SK-MEL-5 (cell line): Measurements from ENCODE around the gene SLC30A2. TPM values are rescaled to one million over a fixed set of nuclear protein-coding genes. Genes with fewer than 3 reads are reported as not detected.
A peak's percentile ranks its signal among the peaks of the same experiment; 100 is the strongest.

Experiments
- DNase-seq: peaks from one replicate; pipeline ENCODE4 v3.0.0-alpha.2; 2016; ENCODE audit warnings: low read depth, low spot score
- in situ Hi-C: cut with HindIII; loops from 2 replicates; pipeline ENCODE4 v1.10.0; 2016; ENCODE audit warnings: low sequenced_read_pairs, high pct_unique_total_duplicates, low pct_unique_long_range_greater_than_20kb
- total RNA-seq: library from RNA; depleted of rRNA; stranded (reverse); fragments of >200 nt; shearing (Covaris generic); gene quantifications from 2 replicates; pipeline ENCODE4 v1.2.3, GENCODE V29; 2014

The SLC30A2 gene
- total RNA-seq, 1 experiment from 2014 or later = not detected

GRCh38 chr1:26031611-26032220, 14.2 kb downstream of the SLC30A2 start:
- no peak for DNase-seq
- in situ Hi-C loops = no loop called here

DNA sequence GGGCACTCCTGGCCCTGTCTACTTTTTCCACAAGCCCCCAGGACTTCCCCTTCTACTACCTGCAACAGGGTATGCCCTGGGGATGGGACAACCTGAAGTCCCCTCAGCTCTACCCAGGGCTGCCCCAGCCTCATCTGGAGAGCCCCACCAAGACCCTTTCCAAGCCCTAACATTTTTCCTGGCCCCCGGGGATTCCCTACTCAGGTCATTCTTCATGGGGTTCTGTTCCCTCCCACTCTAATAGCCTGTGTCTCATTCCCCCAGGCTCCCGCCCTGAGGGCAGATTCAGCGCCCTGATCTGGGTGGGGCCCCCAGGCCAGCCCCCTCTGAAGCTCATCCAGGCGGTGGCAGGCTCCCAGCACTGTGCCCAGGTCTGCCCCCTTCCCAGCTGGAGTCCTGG, 14.7 kb downstream of the SLC30A2 start:
- in situ Hi-C loops = no loop called here
- no peak for DNase-seq

GRCh38 chr1:26029864-26030481, 15.9 kb downstream of the SLC30A2 start:
- in situ Hi-C loops = no loop called here
- peak; percentile 82 for DNase-seq

GRCh38 chr1:26029054-26029863, 16.7 kb downstream of the SLC30A2 start:
- in situ Hi-C loops = no loop called here
- no peak for DNase-seq

GRCh38 chr1:26028490-26028980, 17.4 kb downstream of the SLC30A2 start:
- DNase-seq = peak; percentile 97

DNA sequence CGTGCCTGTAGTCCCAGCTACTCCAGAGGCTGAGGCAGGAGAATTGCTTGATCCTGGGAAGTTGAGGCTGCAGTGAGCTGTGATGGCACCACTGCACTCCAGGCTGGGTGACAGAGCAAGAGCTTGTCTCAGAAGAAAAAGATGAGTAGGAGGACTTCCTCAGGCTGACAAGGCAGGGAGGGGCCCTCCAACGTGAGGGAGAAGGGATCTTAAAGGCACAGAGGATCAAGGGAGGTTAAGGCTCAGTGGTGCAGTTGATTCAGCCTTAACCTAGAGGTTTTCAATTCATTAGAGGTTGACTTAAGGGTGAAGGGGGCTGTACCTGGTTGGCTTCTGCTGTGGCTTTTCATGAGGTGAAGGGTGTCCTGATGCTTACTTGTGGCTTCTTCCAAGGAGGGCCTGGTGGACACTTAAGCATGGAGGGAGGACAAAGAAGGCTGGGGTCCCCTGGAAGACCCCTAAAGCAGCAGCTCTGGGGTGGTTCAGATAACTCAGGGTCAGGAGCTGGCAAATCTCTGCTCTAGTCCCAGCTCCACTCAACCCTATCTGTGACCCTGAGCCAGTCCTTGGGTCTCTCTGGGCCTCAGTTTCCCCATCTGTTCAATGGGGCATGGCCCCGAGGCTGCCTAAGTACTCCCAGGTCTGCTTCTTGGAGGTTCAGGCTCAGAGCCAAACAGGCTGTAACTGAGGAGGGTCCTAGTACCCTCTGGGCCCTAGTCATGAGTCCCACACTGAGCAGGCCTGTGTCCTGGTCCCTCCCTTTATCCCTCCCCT, 18.0 kb downstream of the SLC30A2 start:
- peak; percentile 57 for DNase-seq
- in situ Hi-C loops = no loop called here

More at GRCh38 chr1:26028490-26028980, 17.4 kb downstream of the SLC30A2 start:
- in situ Hi-C loops = no loop called here

DNA sequence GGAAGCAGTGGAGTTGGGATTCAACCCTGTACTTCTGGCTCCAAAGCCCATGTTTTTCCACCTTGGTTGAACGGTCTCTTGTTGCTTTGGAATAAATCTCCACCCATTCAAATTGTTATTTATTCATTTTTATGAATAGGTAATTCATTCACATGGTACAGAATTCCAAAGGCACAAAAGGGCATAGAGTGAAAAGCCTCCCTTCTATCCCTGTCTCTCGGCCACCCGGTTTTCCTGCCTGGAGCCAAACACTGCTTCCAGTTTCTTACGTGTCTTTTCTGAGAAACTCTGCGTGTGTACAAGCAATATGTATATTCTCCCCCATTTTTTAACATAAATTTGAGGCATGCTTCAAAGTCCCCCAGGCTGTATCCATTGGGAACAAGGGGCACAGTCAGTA, 20.4 kb downstream of the SLC30A2 start:
- peak; percentile 85 for DNase-seq
- in situ Hi-C loops = no loop called here

GRCh38 chr1:26025060-26025459, 20.9 kb downstream of the SLC30A2 start:
- in situ Hi-C loops = no loop called here
- DNase-seq = no peak

- in situ Hi-C loops = no loop called here
- peak; percentile 41 for DNase-seq
Observed at GRCh38 chr1:26023826-26024225, 22.1 kb downstream of the SLC30A2 start.

GRCh38 chr1:26023009-26023408, 22.9 kb downstream of the SLC30A2 start:
- in situ Hi-C loops = no loop called here

GRCh38 chr1:26022404-26022779, 23.5 kb downstream of the SLC30A2 start:
- no peak for DNase-seq
- in situ Hi-C loops = no loop called here

More at GRCh38 chr1:26023009-26023408, 22.9 kb downstream of the SLC30A2 start:
- no peak for DNase-seq

- in situ Hi-C loops = no loop called here
- peak; percentile 83 for DNase-seq
Observed at GRCh38 chr1:26021647-26022403, 24.1 kb downstream of the SLC30A2 start, which contains the start of gene EXTL1. EXTL1 (plus strand) TSS chr1:26021775; CDS start chr1:26022647, 872 bp downstream.

- no peak for DNase-seq
- in situ Hi-C loops = no loop called here
Observed at GRCh38 chr1:26020941-26021646, 24.8 kb downstream of the SLC30A2 start.

- in situ Hi-C loops = no loop called here
- no peak for DNase-seq
Observed at GRCh38 chr1:26020330-26020768, 25.6 kb downstream of the SLC30A2 start.

DNA sequence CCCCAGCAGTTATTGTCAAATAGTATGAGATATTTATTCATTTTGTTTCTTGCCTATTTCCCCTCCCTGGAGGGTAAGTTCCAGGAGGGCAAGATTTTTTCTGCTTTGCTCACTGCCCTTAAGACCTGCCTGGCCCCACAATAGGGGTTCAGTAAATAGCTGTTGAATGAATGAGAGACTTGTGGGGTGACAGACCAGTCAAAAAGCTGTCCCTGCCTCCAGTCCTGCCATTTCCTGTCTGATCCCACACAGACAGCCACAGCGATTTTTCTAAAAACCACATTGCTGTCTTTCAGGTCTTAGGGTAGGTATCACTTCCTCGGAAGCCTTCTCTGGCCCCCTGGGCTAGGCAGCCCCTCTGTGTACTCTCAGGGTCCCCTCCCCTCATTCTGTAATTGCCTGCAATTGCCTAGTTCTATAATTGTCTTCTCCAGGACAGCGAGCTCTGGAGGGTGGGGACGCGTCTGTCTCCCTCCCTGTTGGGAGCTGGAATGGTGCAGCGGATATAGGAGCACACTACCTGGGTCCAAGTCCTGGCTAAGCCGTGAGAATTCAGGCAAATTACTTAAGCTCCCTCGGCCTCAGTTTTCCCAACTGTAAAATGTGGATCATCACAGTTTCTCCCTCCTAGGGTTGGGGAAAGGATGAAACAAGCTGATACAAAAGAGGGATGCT, 26.1 kb downstream of the SLC30A2 start:
- in situ Hi-C loops = no loop called here
- no peak for DNase-seq

GRCh38 chr1:26017606-26018005, 28.3 kb downstream of the SLC30A2 start:
- no peak for DNase-seq
- in situ Hi-C loops = no loop called here
